HepG2 (cell line): ENCODE data around the gene EED. TPM values are rescaled to one million over a fixed set of nuclear protein-coding genes. Genes with fewer than 3 reads are reported as not detected.
A peak's percentile ranks its signal among the peaks of the same experiment; 100 is the strongest.

Experiments
- FOXM1 ChIP-seq: sonication (generic); formaldehyde crosslinking; IDR thresholded peaks from 2 replicates; pipeline ENCODE4 v1.5.0; 2020; ENCODE audit warnings: missing genetic modification reagents
- GLI4 ChIP-seq: sonication (generic); formaldehyde crosslinking; IDR thresholded peaks from 2 replicates; pipeline ENCODE4 v1.5.1; 2020; ENCODE audit warnings: missing genetic modification reagents, mild to moderate bottlenecking, moderate library complexity, borderline replicate concordance
- MXI1 ChIP-seq: IDR thresholded peaks from 3 replicates; pipeline ENCODE4 v1.6.1; 2012; ENCODE audit warnings: low read depth, low read length, inconsistent platforms, borderline replicate concordance
- NR2F1 ChIP-seq, 2 experiments: fragments of 450-650 bp in 1 of 2; formaldehyde crosslinking in 1 of 2; IDR thresholded peaks; 2 replicates each; pipeline versions ENCODE4 v1.5.0 to v1.6.1; 2016 to 2020; ENCODE audit warnings: mild to moderate bottlenecking in 1 of 2, missing compliant biosample characterization in 1 of 2, missing genetic modification reagents in 1 of 2, moderate library complexity in 1 of 2
- RELA ChIP-seq: sonication (generic); formaldehyde crosslinking; IDR thresholded peaks from 2 replicates; pipeline ENCODE4 v1.4.0; 2020; ENCODE audit warnings: missing genetic modification reagents
- SRSF9 ChIP-seq: fragments of 200-400 bp; formaldehyde crosslinking; IDR thresholded peaks from 2 replicates; pipeline ENCODE4 v1.6.1; 2018; ENCODE audit warnings: borderline replicate concordance, mild to moderate bottlenecking, low read depth, low read length; ENCODE audit not compliant: insufficient read depth, poor library complexity, severe bottlenecking
- ZBTB21 ChIP-seq: sonication (generic); formaldehyde crosslinking; IDR thresholded peaks from 2 replicates; pipeline ENCODE4 v1.4.0; 2020; ENCODE audit warnings: missing genetic modification reagents
- ZFP1 ChIP-seq: IDR thresholded peaks from 2 replicates; pipeline ENCODE4 v1.6.1; 2016
- ZNF180 ChIP-seq: sonication (generic); formaldehyde crosslinking; IDR thresholded peaks from 2 replicates; pipeline ENCODE4 v1.4.0; 2020; ENCODE audit warnings: low read depth, missing genetic modification reagents, borderline replicate concordance
- ZNF207 ChIP-seq: fragments of 450-650 bp; IDR thresholded peaks from 2 replicates; pipeline ENCODE4 v1.6.1; 2016; ENCODE audit warnings: antibody characterized with exemption, borderline replicate concordance
- ZNF747 ChIP-seq: sonication (generic); formaldehyde crosslinking; IDR thresholded peaks from 2 replicates; pipeline ENCODE4 v1.8.1; 2023; ENCODE audit warnings: missing genetic modification reagents, mild to moderate bottlenecking, borderline replicate concordance
- ZNF839 ChIP-seq: sonication (generic); formaldehyde crosslinking; IDR thresholded peaks from 2 replicates; pipeline ENCODE4 v1.4.0; 2020; ENCODE audit warnings: missing genetic modification reagents, mild to moderate bottlenecking, borderline replicate concordance
- polyA plus RNA-seq, 8 experiments: library from polyadenylated mRNA; depleted of rRNA in 3 of 8; stranded (reverse) in 7 of 8; unstranded in 1 of 8; fragments of >200 nt; fragmentation: Illumina TruSeq in 4 of 8; extraction: Trizol in 4 of 8; gene quantifications; 2 replicates each; pipeline versions ENCODE4 v1.2.1 to v1.2.3, GENCODE V29; 2011 to 2016; ENCODE audit warnings: low read depth in 4 of 8, missing spikeins in 1 of 8, mixed read lengths in 1 of 8; ENCODE audit not compliant: insufficient read depth in 1 of 8
- total RNA-seq, 5 experiments: library from RNA; depleted of rRNA; stranded (reverse); fragments of >200 nt; fragmentation: Illumina TruSeq; extraction: Trizol; gene quantifications; 2 replicates each; pipeline ENCODE4 v1.2.3, GENCODE V29; 2016; ENCODE audit warnings: low read depth in 1 of 5
- TF ChIP-seq, protein P1 (sequence below): sonication (generic); formaldehyde crosslinking; IDR thresholded peaks from 2 replicates; pipeline ENCODE4 v1.5.1; 2020; ENCODE audit warnings: missing genetic modification reagents, mild to moderate bottlenecking, borderline replicate concordance
- TF ChIP-seq, protein P2 (sequence below): sonication (generic); formaldehyde crosslinking; IDR thresholded peaks from 2 replicates; pipeline ENCODE4 v1.8.0; 2022; ENCODE audit warnings: mild to moderate bottlenecking, missing genetic modification reagents
- TF ChIP-seq, protein P3 (sequence below): sonication (generic); formaldehyde crosslinking; IDR thresholded peaks from 2 replicates; pipeline ENCODE4 v1.5.1; 2020; ENCODE audit warnings: missing genetic modification reagents, mild to moderate bottlenecking, borderline replicate concordance
- TF ChIP-seq, protein P4 (sequence below): sonication (generic); formaldehyde crosslinking; IDR thresholded peaks from 2 replicates; pipeline ENCODE4 v1.4.0; 2020; ENCODE audit warnings: mild to moderate bottlenecking, low read depth, missing genetic modification reagents
- TF ChIP-seq, protein P5 (sequence below): sonication (generic); formaldehyde crosslinking; IDR thresholded peaks from 2 replicates; pipeline ENCODE4 v1.8.0; 2022; ENCODE audit warnings: mild to moderate bottlenecking, missing genetic modification reagents, moderate library complexity
- TF ChIP-seq, protein P6 (sequence below): sonication (generic); formaldehyde crosslinking; IDR thresholded peaks from 2 replicates; pipeline ENCODE4 v1.4.0; 2020; ENCODE audit warnings: mild to moderate bottlenecking, missing genetic modification reagents
- TF ChIP-seq, protein P7 (sequence below): sonication (generic); formaldehyde crosslinking; conservative IDR thresholded peaks from 2 replicates; pipeline ENCODE4 v1.8.0; 2022; ENCODE audit warnings: mild to moderate bottlenecking, moderate library complexity, missing genetic modification reagents

Gene EED
- total and polyA plus RNA-seq, 2 of the 13 experiments (the other 11 are each of a cell fraction or from before 2014, with no cell fraction given), result 11.0 to 28.4 TPM

DNA sequence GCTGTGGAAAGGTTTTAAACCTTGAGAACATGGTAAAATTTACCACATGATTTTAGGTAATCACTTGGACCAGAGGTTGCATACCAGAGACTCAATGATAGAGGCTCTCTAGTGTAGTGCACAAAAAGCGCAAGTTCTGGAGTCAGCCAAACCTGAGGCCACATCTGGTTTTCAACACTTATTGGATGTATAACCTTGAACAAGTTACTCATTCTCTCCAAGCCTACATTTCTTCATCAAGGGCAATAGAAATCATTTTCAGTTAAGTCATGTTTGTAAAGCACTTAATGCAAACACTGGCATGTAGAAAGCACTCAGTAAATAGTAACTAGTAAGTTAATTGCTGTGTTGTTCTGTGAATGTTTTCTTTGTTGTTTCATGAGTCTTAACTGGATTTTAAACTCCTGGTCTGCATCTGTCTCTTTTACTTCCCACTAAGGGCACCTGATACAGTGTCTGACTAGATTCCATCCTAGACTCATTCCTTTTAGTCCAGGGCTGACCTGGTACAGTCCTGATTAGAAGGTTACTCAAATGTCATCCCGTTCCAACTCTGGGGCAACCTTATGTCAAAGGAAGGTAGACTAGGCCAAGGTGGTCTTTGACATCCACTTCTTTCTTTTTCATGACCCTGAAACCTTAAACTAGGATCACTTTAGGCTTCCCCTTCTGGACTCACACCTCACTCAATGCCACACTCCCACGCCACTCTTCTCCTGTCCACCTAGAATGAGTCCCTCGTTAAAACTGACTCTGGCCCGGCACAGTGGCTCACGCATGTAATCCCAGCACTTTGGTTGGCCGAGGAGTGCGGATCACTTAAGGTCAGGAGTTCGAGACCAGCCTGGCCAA lies 34.5 kb upstream of the EED start (continued):
- TF ChIP-seq, protein P1, sequence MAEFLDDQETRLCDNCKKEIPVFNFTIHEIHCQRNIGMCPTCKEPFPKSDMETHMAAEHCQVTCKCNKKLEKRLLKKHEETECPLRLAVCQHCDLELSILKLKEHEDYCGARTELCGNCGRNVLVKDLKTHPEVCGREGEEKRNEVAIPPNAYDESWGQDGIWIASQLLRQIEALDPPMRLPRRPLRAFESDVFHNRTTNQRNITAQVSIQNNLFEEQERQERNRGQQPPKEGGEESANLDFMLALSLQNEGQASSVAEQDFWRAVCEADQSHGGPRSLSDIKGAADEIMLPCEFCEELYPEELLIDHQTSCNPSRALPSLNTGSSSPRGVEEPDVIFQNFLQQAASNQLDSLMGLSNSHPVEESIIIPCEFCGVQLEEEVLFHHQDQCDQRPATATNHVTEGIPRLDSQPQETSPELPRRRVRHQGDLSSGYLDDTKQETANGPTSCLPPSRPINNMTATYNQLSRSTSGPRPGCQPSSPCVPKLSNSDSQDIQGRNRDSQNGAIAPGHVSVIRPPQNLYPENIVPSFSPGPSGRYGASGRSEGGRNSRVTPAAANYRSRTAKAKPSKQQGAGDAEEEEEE (CRISPR knock-in tag), result no peak
- TF ChIP-seq, protein P2, sequence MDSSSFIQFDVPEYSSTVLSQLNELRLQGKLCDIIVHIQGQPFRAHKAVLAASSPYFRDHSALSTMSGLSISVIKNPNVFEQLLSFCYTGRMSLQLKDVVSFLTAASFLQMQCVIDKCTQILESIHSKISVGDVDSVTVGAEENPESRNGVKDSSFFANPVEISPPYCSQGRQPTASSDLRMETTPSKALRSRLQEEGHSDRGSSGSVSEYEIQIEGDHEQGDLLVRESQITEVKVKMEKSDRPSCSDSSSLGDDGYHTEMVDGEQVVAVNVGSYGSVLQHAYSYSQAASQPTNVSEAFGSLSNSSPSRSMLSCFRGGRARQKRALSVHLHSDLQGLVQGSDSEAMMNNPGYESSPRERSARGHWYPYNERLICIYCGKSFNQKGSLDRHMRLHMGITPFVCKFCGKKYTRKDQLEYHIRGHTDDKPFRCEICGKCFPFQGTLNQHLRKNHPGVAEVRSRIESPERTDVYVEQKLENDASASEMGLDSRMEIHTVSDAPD, result peak; percentile 37; the same call in 1 of the 2 replicates
- TF ChIP-seq ZNF180 (CRISPR knock-in tag) (no peak), SRSF9 (no peak), ZBTB21 (CRISPR knock-in tag) (no peak), ZFP1 (0 out of 2 replicates have a peak, but pooled peaks have one; percentile 33), ZNF207 (no peak), GLI4 (CRISPR knock-in tag) (no peak), ZNF839 (CRISPR knock-in tag) (no peak), FOXM1 (CRISPR knock-in tag) (no peak), NR2F1 (CRISPR knock-in tag; IDR thresholded peaks at IDR 0.05) (no peak), ZNF747 (CRISPR knock-in tag) (no peak), MXI1 (no peak), RELA (CRISPR knock-in tag) (no peak)
- TF ChIP-seq, protein P3, sequence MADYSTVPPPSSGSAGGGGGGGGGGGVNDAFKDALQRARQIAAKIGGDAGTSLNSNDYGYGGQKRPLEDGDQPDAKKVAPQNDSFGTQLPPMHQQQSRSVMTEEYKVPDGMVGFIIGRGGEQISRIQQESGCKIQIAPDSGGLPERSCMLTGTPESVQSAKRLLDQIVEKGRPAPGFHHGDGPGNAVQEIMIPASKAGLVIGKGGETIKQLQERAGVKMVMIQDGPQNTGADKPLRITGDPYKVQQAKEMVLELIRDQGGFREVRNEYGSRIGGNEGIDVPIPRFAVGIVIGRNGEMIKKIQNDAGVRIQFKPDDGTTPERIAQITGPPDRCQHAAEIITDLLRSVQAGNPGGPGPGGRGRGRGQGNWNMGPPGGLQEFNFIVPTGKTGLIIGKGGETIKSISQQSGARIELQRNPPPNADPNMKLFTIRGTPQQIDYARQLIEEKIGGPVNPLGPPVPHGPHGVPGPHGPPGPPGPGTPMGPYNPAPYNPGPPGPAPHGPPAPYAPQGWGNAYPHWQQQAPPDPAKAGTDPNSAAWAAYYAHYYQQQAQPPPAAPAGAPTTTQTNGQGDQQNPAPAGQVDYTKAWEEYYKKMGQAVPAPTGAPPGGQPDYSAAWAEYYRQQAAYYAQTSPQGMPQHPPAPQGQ (CRISPR knock-in tag), result no peak
- TF ChIP-seq, protein P4, sequence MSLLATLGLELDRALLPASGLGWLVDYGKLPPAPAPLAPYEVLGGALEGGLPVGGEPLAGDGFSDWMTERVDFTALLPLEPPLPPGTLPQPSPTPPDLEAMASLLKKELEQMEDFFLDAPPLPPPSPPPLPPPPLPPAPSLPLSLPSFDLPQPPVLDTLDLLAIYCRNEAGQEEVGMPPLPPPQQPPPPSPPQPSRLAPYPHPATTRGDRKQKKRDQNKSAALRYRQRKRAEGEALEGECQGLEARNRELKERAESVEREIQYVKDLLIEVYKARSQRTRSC (CRISPR knock-in tag), result no peak
- TF ChIP-seq, protein P5, sequence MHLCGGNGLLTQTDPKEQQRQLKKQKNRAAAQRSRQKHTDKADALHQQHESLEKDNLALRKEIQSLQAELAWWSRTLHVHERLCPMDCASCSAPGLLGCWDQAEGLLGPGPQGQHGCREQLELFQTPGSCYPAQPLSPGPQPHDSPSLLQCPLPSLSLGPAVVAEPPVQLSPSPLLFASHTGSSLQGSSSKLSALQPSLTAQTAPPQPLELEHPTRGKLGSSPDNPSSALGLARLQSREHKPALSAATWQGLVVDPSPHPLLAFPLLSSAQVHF (CRISPR knock-in tag), result no peak
- TF ChIP-seq, protein P6, sequence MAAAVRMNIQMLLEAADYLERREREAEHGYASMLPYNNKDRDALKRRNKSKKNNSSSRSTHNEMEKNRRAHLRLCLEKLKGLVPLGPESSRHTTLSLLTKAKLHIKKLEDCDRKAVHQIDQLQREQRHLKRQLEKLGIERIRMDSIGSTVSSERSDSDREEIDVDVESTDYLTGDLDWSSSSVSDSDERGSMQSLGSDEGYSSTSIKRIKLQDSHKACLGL, result no peak
- TF ChIP-seq, protein P7, sequence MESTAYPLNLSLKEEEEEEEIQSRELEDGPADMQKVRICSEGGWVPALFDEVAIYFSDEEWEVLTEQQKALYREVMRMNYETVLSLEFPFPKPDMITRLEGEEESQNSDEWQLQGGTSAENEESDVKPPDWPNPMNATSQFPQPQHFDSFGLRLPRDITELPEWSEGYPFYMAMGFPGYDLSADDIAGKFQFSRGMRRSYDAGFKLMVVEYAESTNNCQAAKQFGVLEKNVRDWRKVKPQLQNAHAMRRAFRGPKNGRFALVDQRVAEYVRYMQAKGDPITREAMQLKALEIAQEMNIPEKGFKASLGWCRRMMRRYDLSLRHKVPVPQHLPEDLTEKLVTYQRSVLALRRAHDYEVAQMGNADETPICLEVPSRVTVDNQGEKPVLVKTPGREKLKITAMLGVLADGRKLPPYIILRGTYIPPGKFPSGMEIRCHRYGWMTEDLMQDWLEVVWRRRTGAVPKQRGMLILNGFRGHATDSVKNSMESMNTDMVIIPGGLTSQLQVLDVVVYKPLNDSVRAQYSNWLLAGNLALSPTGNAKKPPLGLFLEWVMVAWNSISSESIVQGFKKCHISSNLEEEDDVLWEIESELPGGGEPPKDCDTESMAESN, result no peak
